ENCODE measurements around the gene MCOLN1. TPM values are rescaled to one million over a fixed set of nuclear protein-coding genes. Genes with fewer than 3 reads are reported as not detected.

The MCOLN1 gene
- total and polyA plus RNA-seq, 2 donors (not counting 3 experiments of a cell fraction or from before 2014, with no cell fraction given), result 23.0 to 60.9 TPM

DNA sequence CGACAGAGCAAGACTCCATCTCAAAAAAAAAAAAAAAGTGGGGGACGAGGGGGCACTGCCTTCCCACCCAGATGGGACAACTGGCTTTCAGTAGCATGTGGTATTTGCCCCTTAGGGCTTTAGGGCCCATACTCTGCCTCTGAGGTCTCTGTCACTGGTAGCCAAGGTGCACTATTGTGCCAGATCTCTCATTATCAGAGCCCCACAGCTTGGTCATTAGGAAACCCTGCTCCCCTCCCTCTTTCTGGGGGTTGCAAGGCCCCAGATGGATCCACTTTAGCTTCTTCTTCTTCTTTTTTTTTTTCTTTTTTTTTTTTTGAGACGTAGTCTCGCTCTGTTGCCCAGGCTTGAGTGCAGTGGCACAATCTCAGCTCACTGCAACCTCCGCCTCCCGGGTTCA is 17.7 kb upstream of the MCOLN1 start:
- no peaks in the 10 kb centered on the region for H3K79me2 ChIP-seq (ENCODE audit: control insufficient read depth, insufficient read depth, low read length)
- dilution Hi-C loops (cut with MboI; ENCODE audit: extremely low pct_ligation_motif_present, low sequenced_read_pairs), result no loop called here
- H3K4me3 ChIP-seq (replicated peaks in 1 of 3; ENCODE audit: insufficient read depth in 1 of 3, low read depth in 1 of 3, low read length in 3 of 3), result no peak overlapping the region
- no TSS peak for BruUV-seq (replicated peaks)
- no peaks in the 10 kb centered on the region for H3K4me1 ChIP-seq (ENCODE audit: control insufficient read depth, extremely low read depth, insufficient read depth, low read length)
- H4K20me1 ChIP-seq (replicated peaks; ENCODE audit: control insufficient read depth, extremely low read depth, insufficient read depth, low read length), result no peaks in the 10 kb centered on the region
- H3K36me3 ChIP-seq (ENCODE audit: control insufficient read depth in 2 of 2, extremely low read depth in 1 of 2, insufficient read depth in 2 of 2, low read length in 2 of 2), result no peaks in the 10 kb centered on the region
- H3K4me2 ChIP-seq (ENCODE audit: insufficient read depth, low read length), result no peak overlapping the region
- TF ChIP-seq EZH2 (IDR thresholded peaks at IDR 0.05; ENCODE audit: borderline replicate concordance, low read depth, low read length, severe bottlenecking) (no peak), GATA2 (IDR thresholded peaks at IDR 0.05; ENCODE audit: insufficient read depth, insufficient read length, low read depth, low read length) (no peak), CTCF (IDR thresholded peaks at IDR 0.05; ENCODE audit: extremely low read depth in 1 of 2, insufficient read depth in 1 of 2, low read depth in 1 of 2, low read length in 2 of 2) (no peak), POLR2AphosphoS5 (IDR thresholded peaks at IDR 0.05; ENCODE audit: insufficient read depth, low read depth, low read length) (no peak)
- DNase-seq (ENCODE audit: low read depth, low spot score), result no peak
- no peaks in the 10 kb centered on the region for H3K9me3 ChIP-seq (replicated peaks; ENCODE audit: control insufficient read depth, insufficient read depth, low read length)
- H3K27me3 ChIP-seq (ENCODE audit: control insufficient read depth in 2 of 2, insufficient read depth in 2 of 2, low read length in 2 of 2), result peaks cover 0 to 4% of the 10 kb centered on the region in 2 experiments
- ChIA-PET POLR2A (no interaction called here), CTCF (interaction anchor here (3.4 kb wide), 1 partner anchor 7 kb away, joined by 20 read pairs; a partner anchor contains a TSS)
- H3K9me1 ChIP-seq (replicated peaks; ENCODE audit: control insufficient read depth, extremely low read depth, insufficient read depth, low read length), result no peaks in the 10 kb centered on the region
- intact Hi-C loops (cut with micrococcal nuclease), result no loop called here
- H3K9ac ChIP-seq (replicated peaks; ENCODE audit: extremely low read depth, insufficient read depth, low read length), result no peak overlapping the region
- FAIRE-seq, result no peak
- H2AFZ ChIP-seq (ENCODE audit: low read depth, low read length), result no peak overlapping the region
- H3K27ac ChIP-seq (ENCODE audit: insufficient read depth, low read depth, low read length), result no peak overlapping the region

DNA sequence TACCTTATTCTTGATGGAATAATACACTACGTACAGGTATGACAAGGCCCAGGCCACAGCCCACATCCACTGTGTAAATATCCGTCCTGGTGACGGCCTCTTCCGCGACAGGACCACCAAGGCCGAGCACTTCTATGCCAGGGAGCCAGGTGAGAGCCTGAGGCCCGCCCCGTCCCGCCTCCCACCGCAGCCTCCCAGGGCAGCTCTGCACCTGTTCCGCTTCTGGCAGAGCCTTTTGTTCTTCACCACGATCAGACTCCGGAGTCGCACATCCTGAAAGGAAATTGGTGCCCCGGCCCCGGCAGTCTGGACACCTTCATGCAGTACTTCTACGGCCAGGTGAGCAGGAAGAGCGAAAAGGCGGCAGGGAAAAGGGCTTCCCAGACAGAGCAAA is 17.1 kb upstream of the MCOLN1 start:
- peaks cover 0 to 4% of the 10 kb centered on the region in 2 experiments for H3K27me3 ChIP-seq (ENCODE audit: control insufficient read depth in 2 of 2, insufficient read depth in 2 of 2, low read length in 2 of 2)

More for the DNA sequence above, 17.1 kb upstream of the MCOLN1 start:
- FAIRE-seq (no peak), DNase-seq (ENCODE audit: low read depth, low spot score) (no peak)
- Histone ChIP-seq H3K9ac (replicated peaks; ENCODE audit: extremely low read depth, insufficient read depth, low read length) (no peak overlapping the region), H2AFZ (ENCODE audit: low read depth, low read length) (no peak overlapping the region), H3K36me3 (ENCODE audit: control insufficient read depth in 2 of 2, extremely low read depth in 1 of 2, insufficient read depth in 2 of 2, low read length in 2 of 2) (no peaks in the 10 kb centered on the region), H4K20me1 (replicated peaks; ENCODE audit: control insufficient read depth, extremely low read depth, insufficient read depth, low read length) (no peaks in the 10 kb centered on the region), H3K4me1 (ENCODE audit: control insufficient read depth, extremely low read depth, insufficient read depth, low read length) (no peaks in the 10 kb centered on the region), H3K9me3 (replicated peaks; ENCODE audit: control insufficient read depth, insufficient read depth, low read length) (no peaks in the 10 kb centered on the region), H3K79me2 (ENCODE audit: control insufficient read depth, insufficient read depth, low read length) (no peaks in the 10 kb centered on the region), H3K4me2 (ENCODE audit: insufficient read depth, low read length) (no peak overlapping the region), H3K27ac (ENCODE audit: insufficient read depth, low read depth, low read length) (no peak overlapping the region), H3K9me1 (replicated peaks; ENCODE audit: control insufficient read depth, extremely low read depth, insufficient read depth, low read length) (no peaks in the 10 kb centered on the region), H3K4me3 (replicated peaks in 1 of 3; ENCODE audit: insufficient read depth in 1 of 3, low read depth in 1 of 3, low read length in 3 of 3) (no peak overlapping the region)
- intact Hi-C loops (cut with micrococcal nuclease), result no loop called here
- TF ChIP-seq JUN (IDR thresholded peaks at IDR 0.05; ENCODE audit: borderline replicate concordance, insufficient read depth, insufficient read length, low read depth) (no peak), FOS (IDR thresholded peaks at IDR 0.05; ENCODE audit: borderline replicate concordance, insufficient read depth, low read length) (no peak), POLR2A (IDR thresholded peaks at IDR 0.05; ENCODE audit: low read depth, low read length) (no peak), MYC (IDR thresholded peaks at IDR 0.05; ENCODE audit: low read depth, low read length) (no peak), CTCF (IDR thresholded peaks at IDR 0.05; ENCODE audit: extremely low read depth in 1 of 2, insufficient read depth in 1 of 2, low read depth in 1 of 2, low read length in 2 of 2) (no peak), GATA2 (IDR thresholded peaks at IDR 0.05; ENCODE audit: insufficient read depth, insufficient read length, low read depth, low read length) (no peak), EZH2 (IDR thresholded peaks at IDR 0.05; ENCODE audit: borderline replicate concordance, low read depth, low read length, severe bottlenecking) (no peak), POLR2AphosphoS5 (IDR thresholded peaks at IDR 0.05; ENCODE audit: insufficient read depth, low read depth, low read length) (no peak)
- TF ChIP-seq, protein P1, sequence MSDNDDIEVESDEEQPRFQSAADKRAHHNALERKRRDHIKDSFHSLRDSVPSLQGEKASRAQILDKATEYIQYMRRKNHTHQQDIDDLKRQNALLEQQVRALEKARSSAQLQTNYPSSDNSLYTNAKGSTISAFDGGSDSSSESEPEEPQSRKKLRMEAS (IDR thresholded peaks at IDR 0.05; ENCODE audit: insufficient read depth, insufficient read length), result no peak
- ChIA-PET CTCF (interaction anchor here (1.2 to 3.4 kb wide), 3 partner anchors 8 to 151 kb away, joined by 3 to 20 read pairs (median 5); a partner anchor contains a TSS), POLR2A (no interaction called here)
- no TSS peak for BruUV-seq (replicated peaks)
- dilution Hi-C loops (cut with MboI; ENCODE audit: extremely low pct_ligation_motif_present, low sequenced_read_pairs), result no loop called here
